G401.6 (cell line): Measurements from ENCODE around the gene CYP1B1.
"Not testable (repeated sequence)": the region's sequence is repeated elsewhere in the genome, so short reads cannot be mapped to it uniquely, and the experiment has no call there.

ENCODE experiments used
- FAIRE-seq: peaks from 2 replicates; lab custom pipeline; 2012; peaks lifted over from hg19 to GRCh38; lab: Jason Lieb, UNC

The CYP1B1 gene

DNA sequence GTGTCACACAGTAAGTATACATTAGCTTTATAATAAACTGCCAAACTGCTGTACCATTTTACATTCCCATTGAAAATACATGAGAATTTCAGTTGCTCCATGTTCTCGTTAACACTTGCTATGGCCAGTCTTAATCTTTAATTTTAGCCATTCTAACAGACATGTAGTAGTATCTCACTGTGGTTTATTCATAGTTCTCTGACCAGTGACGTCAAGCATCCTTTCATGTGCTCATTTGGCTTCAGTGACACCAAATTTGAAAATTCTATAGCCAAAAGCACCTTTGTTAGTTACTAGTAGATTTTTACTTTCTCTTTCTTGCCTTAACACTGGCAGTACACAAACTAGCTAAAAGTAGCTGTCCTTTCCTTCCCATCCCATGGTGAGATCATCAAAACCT lies 43.0 kb downstream of the CYP1B1 start:
- FAIRE-seq, result no peak

DNA sequence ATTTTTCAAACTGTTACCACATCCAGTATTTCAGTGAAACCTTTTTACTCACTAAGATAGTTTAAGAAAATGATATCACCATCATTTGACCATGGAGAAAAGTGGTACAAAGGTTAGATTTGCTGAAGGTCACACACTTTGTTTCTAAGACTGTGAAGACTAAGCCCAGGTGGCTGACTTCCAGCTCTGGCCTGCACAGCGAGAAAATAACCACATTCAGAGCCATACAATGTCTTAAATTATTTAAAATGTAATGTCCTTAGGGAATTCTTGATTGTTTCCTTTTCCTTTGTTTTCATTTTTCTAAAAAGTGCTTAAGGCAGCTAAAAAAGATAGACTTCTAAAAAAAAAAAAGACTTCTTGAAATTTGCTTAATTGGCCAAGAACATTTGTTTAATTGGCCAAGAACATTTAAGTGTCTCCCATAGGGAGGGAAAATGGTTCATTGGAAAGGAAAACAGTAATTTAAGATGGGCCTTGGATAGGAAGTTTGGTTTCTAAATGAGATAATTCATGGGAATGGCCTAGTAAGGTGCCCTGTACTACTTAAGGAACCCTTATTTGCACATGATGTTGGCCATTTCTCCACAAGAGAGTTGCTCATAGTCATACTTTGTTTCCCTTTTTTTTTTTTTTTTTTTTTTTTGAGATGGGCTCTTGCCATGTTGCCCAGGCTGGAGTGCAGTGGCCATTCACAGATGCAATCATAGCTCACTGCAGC lies 45.2 kb downstream of the CYP1B1 start:
- FAIRE-seq, result no peak

DNA sequence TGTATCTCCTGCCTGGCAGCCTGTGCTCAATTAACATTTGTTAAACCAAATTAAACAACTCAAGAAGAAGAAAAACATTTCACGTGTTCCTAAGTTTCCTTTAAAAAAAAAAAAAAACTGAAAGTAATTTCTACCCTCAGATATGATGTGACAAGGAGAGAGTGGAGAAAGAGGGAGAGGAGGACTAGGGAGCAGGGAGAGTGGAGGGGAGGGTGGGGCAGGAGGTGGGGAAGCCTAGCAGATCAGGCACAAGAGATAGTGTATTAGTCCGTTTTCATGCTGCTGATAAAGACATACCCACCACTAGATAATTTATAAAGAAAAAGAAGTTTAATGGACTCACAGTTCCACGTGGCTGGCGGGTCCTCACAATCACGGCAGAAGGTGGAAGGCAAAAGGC lies 46.4 kb downstream of the CYP1B1 start:
- FAIRE-seq, result no peak

DNA sequence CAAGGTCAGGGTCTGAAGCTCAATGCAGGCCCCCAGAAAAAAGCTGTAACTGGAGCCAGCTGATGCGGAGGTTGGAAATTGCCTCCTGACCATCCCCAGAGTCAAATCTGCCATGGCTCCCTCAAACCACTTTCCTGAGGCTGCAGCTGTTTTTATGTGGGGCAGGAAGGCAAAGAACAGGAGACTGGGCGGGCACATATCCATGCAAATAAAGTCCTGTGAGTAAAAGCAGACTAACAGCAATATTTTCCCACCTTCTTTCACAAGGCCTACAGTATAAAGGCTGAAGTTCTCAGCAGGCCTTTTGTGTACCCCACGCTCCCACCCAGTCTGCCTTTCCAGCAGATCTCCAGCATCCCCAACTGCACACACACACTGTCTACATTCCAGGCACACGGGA lies 47.1 kb downstream of the CYP1B1 start:
- FAIRE-seq, result no peak

DNA sequence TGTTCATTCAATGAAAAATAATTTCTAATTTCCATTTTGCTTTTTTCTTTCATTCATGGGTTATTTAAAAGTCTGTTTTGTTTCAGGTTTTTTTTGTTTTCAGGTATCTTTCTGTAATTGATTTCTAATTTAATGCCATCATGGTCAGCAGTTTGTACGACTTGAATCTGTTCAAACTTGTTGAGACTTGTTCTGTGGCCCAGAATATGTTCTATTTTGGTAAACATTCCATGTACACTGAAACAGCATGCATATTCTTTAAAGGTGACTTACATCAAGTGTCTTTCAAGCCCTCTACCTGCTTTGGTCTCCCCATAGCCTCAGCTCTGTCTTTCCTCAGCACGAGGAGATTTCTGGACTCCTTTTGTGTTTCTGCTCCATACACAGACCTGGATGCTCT lies 49.1 kb downstream of the CYP1B1 start:
- FAIRE-seq, result no peak

DNA sequence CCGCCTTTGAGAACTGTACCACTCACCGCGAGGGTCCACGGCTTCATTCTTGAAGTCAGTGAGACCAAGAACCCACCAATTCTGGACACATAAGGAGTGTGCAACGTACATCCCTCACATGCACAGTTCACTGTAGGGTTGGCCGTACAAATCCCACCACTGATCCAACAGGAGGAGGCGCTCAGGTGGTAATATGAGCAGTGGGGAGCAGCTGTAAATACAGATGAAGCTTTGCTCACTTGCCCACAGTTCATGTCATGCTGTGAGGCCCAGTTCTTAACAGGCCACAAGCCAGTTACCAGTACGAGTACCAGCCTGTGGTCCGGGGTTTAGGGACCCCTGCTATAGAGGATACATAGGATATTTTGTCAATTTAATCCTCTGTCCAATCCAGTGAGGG lies 54.4 kb downstream of the CYP1B1 start:
- no peak for FAIRE-seq

DNA sequence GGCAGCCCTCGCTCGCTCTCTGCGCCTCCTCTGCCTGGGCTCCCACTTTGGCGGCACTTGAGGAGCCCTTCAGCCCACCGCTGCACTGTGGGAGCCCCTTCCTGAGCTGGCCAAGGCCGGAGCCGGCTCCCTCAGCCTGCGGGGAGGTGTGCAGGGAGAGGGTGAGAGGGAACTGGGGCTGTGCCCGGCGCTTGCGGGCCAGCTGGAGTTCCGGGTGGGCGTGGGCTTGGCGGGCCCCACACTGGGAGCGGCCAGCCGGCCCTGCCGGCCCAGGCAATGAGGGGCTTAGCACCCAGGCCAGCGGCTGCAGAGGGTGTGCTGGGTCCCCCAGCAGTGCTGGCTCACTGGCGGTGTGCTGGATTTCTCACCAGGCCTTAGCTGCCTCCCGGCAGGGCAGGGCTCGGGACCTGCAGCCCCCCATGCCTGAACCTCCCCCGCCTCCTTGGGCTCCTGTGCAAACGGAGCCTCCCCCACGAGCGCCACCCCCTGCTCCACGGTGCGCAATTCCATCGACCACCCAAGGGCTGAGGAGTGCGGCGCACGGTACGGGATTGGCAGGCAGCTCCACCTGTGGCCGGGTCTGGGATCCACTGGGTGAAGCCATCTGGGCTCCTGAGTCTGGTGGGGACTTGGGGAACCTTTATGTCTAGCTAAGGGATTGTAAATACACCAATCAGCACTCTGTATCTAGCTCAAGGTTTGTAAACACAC lies 55.4 kb downstream of the CYP1B1 start:
- not testable (repeated sequence) for FAIRE-seq

DNA sequence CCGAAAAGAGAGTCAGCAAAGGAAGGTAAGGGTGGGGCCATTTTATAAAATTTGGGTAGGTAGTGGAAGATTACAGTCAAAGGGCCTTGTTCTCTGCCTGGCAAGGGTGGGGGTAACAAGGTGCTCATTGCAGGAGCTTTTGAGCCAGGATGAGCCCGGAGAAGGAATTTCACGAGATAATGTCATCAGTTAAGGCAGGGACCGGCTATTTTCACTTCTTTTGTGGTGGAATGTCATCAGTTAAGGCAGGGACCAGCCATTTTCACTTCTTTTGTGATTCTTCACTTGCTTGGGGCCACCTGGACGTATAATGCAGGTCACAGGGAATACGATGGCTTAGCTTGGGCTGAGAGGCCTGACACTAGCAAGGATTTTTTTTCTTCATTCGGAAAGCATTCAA lies 58.1 kb downstream of the CYP1B1 start:
- FAIRE-seq, result no peak
